Measurements from ENCODE around the gene TREML2. TPM values are rescaled to one million over a fixed set of nuclear protein-coding genes. Genes with fewer than 3 reads are reported as not detected.

Gene TREML2
- total RNA-seq, 1 donor from 2014 or later: not detected

GRCh38 chr6:41177287-41177686 is 23.7 kb downstream of the TREML2 start:
- no peak for TF ChIP-seq CTCF (IDR thresholded peaks at IDR 0.05; ENCODE audit: partially characterized antibody, unreplicated experiment)
- no peak for DNase-seq
- peaks cover 5% of the 10 kb centered on the region for H3K27me3 Mint-ChIP-seq (ENCODE audit: unreplicated experiment)
- H3K9me3 Mint-ChIP-seq (ENCODE audit: unreplicated experiment): no peaks in the 10 kb centered on the region
- H3K4me1 Mint-ChIP-seq (ENCODE audit: low read depth, unreplicated experiment): no peaks in the 10 kb centered on the region
- no peak overlapping the region for H3K4me3 Mint-ChIP-seq (ENCODE audit: unreplicated experiment)
- no peak overlapping the region for H3K27ac Mint-ChIP-seq (ENCODE audit: unreplicated experiment)
- no peaks in the 10 kb centered on the region for H3K36me3 Mint-ChIP-seq (ENCODE audit: unreplicated experiment)

- H3K4me1 Mint-ChIP-seq (ENCODE audit: low read depth, unreplicated experiment): no peaks in the 10 kb centered on the region
- H3K4me3 Mint-ChIP-seq (ENCODE audit: unreplicated experiment): no peak overlapping the region
- no peak for TF ChIP-seq CTCF (IDR thresholded peaks at IDR 0.05; ENCODE audit: partially characterized antibody, unreplicated experiment)
- H3K27me3 Mint-ChIP-seq (ENCODE audit: unreplicated experiment): peaks cover 5% of the 10 kb centered on the region
- H3K27ac Mint-ChIP-seq (ENCODE audit: unreplicated experiment): no peak overlapping the region
- no peaks in the 10 kb centered on the region for H3K36me3 Mint-ChIP-seq (ENCODE audit: unreplicated experiment)
- no peak for DNase-seq
- no peaks in the 10 kb centered on the region for H3K9me3 Mint-ChIP-seq (ENCODE audit: unreplicated experiment)
These were observed 24.8 kb downstream of the TREML2 start for GRCh38 chr6:41176189-41176588.

- DNase-seq: no peak
- H3K4me3 Mint-ChIP-seq (ENCODE audit: unreplicated experiment): no peak overlapping the region
- H3K4me1 Mint-ChIP-seq (ENCODE audit: low read depth, unreplicated experiment): no peaks in the 10 kb centered on the region
- H3K36me3 Mint-ChIP-seq (ENCODE audit: unreplicated experiment): no peaks in the 10 kb centered on the region
- no peaks in the 10 kb centered on the region for H3K9me3 Mint-ChIP-seq (ENCODE audit: unreplicated experiment)
- H3K27me3 Mint-ChIP-seq (ENCODE audit: unreplicated experiment): peaks cover 2% of the 10 kb centered on the region
- no peak overlapping the region for H3K27ac Mint-ChIP-seq (ENCODE audit: unreplicated experiment)
- TF ChIP-seq CTCF (IDR thresholded peaks at IDR 0.05; ENCODE audit: partially characterized antibody, unreplicated experiment): no peak
These were observed 25.9 kb downstream of the TREML2 start for GRCh38 chr6:41175084-41175483.

- Mint-ChIP-seq H3K4me3 (ENCODE audit: unreplicated experiment) (no peak overlapping the region), H3K9me3 (ENCODE audit: unreplicated experiment) (no peaks in the 10 kb centered on the region), H3K27ac (ENCODE audit: unreplicated experiment) (no peak overlapping the region), H3K27me3 (ENCODE audit: unreplicated experiment) (peaks cover 2% of the 10 kb centered on the region), H3K36me3 (ENCODE audit: unreplicated experiment) (no peaks in the 10 kb centered on the region), H3K4me1 (ENCODE audit: low read depth, unreplicated experiment) (no peaks in the 10 kb centered on the region)
- DNase-seq: no peak
- no peak for TF ChIP-seq CTCF (IDR thresholded peaks at IDR 0.05; ENCODE audit: partially characterized antibody, unreplicated experiment)
These were observed 26.3 kb downstream of the TREML2 start for GRCh38 chr6:41174610-41175009.

GRCh38 chr6:41171908-41172307 is 29.0 kb downstream of the TREML2 start:
- peaks cover 2% of the 10 kb centered on the region for H3K27me3 Mint-ChIP-seq (ENCODE audit: unreplicated experiment)
- H3K36me3 Mint-ChIP-seq (ENCODE audit: unreplicated experiment): no peaks in the 10 kb centered on the region
- no peak overlapping the region for H3K4me3 Mint-ChIP-seq (ENCODE audit: unreplicated experiment)
- no peak overlapping the region for H3K27ac Mint-ChIP-seq (ENCODE audit: unreplicated experiment)
- no peaks in the 10 kb centered on the region for H3K4me1 Mint-ChIP-seq (ENCODE audit: low read depth, unreplicated experiment)
- H3K9me3 Mint-ChIP-seq (ENCODE audit: unreplicated experiment): no peaks in the 10 kb centered on the region
- no peak for DNase-seq
- TF ChIP-seq CTCF (IDR thresholded peaks at IDR 0.05; ENCODE audit: partially characterized antibody, unreplicated experiment): no peak
